Stomach smooth muscle (tissue), 2 donors: ENCODE data around the gene SREBF2.
"Not testable (repeated sequence)": the region's sequence is repeated elsewhere in the genome, so short reads cannot be mapped to it uniquely, and the experiment has no call there.

ENCODE experiments used
- H3K27ac ChIP-seq: one replicate; pipeline ENCODE4 v1.7.0; 2013; ENCODE audit warnings: mild to moderate bottlenecking, low read length, inconsistent platforms
- H3K27me3 ChIP-seq, 2 donors: one replicate each; pipeline ENCODE4 v1.7.0; 2013; ENCODE audit warnings: low read length in 2 of 2; ENCODE audit not compliant: insufficient read depth in 2 of 2, control insufficient read depth in 1 of 2
- H3K36me3 ChIP-seq, 2 donors: one replicate each; pipeline ENCODE4 v1.7.0; 2013; ENCODE audit warnings: low read length in 2 of 2; ENCODE audit not compliant: control insufficient read depth in 2 of 2, insufficient read depth in 2 of 2
- H3K4me1 ChIP-seq: one replicate; pipeline ENCODE4 v1.7.0; 2013; ENCODE audit warnings: low read length; ENCODE audit not compliant: control insufficient read depth, insufficient read depth
- H3K4me3 ChIP-seq, 2 donors: one replicate each; pipeline ENCODE4 v1.7.0; 2013; ENCODE audit warnings: low read length in 2 of 2
- H3K9ac ChIP-seq, 2 donors: one replicate each; pipeline ENCODE4 v1.7.0; 2013; ENCODE audit warnings: low read length in 2 of 2, mild to moderate bottlenecking in 1 of 2
- H3K9me3 ChIP-seq, 2 donors: one replicate each; pipeline ENCODE4 v1.7.0; 2013; ENCODE audit warnings: low read length in 2 of 2; ENCODE audit not compliant: control insufficient read depth in 2 of 2
- donor health status: healthy.
- donor health status: Pancreatic carcinoma.

The SREBF2 gene

DNA sequence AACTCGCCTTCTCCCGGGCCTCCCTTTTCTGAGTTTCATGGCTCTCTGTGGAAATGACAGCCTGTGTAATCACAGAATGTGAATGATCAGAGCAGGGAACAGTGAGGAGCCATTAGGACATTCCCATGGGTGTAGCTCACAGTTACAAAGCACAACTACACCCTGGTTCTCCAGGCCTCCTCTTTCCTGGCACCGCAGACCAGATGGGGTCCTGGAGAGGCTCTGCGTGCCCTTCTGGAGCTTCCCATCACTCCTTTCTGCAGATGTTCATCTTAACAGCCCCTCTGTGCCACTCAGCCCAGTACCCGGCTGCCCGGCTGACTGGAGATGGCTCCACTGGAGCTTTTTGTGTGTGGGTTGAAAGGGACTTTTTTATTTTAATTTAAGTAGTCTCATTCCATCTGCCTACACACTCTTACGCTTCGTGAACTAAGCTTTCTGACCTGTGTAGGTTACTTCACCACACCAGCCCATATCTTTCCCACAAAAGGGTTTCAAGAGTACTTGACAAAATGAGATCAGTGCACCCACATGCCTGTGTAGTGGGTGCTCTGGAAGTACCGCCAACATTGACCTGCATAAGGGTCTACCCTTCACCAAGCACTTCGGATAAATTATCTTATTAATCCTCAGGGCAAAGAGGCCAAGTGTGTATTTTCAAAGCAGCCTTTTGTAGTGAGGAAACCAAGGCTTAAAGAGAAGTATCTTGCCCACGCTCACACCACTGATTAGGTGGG is 29.8 kb downstream of the SREBF2 start:
- H3K4me1 ChIP-seq: peaks cover 19% of the 10 kb centered on the region
- H3K9me3 ChIP-seq: no peaks in the 10 kb centered on the region
- H3K4me3 ChIP-seq: peak overlapping the region; percentile 7 to 35
- H3K36me3 ChIP-seq: peaks cover 6% of the 10 kb centered on the region in 2 donors
- peak overlapping the region; percentile 39 to 64 for H3K9ac ChIP-seq
- H3K27me3 ChIP-seq: no peaks in the 10 kb centered on the region
- peak overlapping the region; percentile 82 for H3K27ac ChIP-seq

DNA sequence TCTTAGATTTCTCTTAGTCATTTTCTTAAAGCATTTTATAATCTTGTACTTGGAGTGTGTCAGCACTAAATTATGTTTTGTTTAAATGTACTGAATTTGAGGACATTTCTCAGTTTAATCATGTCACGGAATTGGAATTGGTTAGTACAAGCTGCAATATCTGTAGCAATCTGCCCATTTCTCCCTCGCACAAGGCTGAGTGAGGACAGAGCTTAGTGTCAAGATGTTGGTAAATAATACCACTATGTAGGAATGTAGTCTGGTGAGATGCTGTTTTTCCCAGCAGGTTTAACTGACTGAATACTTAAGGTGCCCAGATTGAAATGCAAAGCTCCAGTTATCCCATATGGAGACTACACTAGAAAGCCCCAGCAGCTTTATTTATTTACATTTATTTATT is 30.6 kb downstream of the SREBF2 start:
- H3K4me3 ChIP-seq: no peak overlapping the region
- no peaks in the 10 kb centered on the region for H3K9me3 ChIP-seq
- peak overlapping the region; percentile 82 for H3K27ac ChIP-seq
- no peaks in the 10 kb centered on the region for H3K27me3 ChIP-seq
- H3K36me3 ChIP-seq: peaks cover 11 to 12% of the 10 kb centered on the region in 2 donors
- peaks cover 19% of the 10 kb centered on the region for H3K4me1 ChIP-seq
- H3K9ac ChIP-seq: no peak overlapping the region

DNA sequence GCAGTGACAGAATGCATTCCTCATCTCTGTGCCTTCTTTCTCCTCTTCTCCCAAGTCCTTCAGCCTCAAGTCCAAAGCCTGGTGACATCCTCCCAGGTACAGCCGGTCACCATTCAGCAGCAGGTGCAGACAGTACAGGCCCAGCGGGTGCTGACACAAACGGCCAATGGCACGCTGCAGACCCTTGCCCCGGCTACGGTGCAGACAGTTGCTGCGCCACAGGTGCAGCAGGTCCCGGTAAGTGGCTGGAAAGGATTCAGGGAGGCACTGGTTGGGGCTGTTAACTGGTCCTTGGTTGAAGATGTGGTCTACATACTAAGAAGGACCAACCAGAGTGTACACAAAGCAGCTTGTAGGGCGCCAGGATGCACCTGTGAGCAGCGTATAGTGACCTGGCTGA is 35.7 kb downstream of the SREBF2 start:
- Histone ChIP-seq H3K4me1 (no peaks in the 10 kb centered on the region), H3K9me3 (no peaks in the 10 kb centered on the region), H3K4me3 (no peak overlapping the region), H3K27me3 (no peaks in the 10 kb centered on the region), H3K27ac (no peak overlapping the region), H3K36me3 (peaks cover 24 to 26% of the 10 kb centered on the region in 2 donors), H3K9ac (no peak overlapping the region)

DNA sequence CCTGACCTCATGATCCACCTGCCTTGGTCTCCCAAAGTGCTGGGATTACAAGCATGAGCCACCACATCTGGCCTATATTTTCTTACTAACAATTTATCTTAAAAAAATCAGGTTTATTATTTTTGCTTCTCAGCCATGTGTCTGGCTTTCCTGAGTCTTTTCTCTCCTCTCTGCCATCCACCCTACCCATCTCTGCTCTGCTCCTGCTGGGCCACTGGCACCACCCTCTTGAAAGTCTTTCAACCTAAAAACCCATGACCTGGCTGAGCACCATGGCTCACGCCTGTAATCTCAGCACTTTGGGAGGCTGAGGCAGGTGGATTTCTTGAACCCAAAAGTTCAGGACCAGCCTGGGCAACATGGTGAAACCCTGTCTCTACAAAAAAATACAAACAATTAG is 37.2 kb downstream of the SREBF2 start:
- not testable (repeated sequence) for H3K27me3 ChIP-seq, H3K4me1 ChIP-seq, H3K4me3 ChIP-seq, H3K9me3 ChIP-seq, H3K27ac ChIP-seq, H3K9ac ChIP-seq
- peaks cover 33 to 34% of the 10 kb centered on the region in 2 donors for H3K36me3 ChIP-seq

DNA sequence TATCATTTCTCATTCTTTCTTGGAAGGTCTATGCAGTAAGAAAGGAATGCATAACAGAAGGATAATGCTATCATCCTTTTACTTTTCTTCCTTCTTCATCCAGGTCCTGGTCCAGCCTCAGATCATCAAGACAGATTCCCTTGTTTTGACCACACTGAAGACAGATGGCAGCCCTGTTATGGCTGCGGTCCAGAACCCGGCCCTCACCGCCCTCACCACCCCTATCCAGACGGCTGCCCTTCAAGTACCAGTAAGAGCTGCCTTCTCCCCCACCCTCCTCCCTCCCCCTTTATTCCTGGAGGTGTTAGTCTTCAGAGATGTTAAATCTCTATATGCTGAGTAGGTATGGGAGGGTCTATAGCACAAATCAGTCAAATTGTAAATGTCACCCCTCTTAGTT is 37.9 kb downstream of the SREBF2 start:
- H3K9ac ChIP-seq: no peak overlapping the region
- no peak overlapping the region for H3K4me3 ChIP-seq
- H3K27ac ChIP-seq: no peak overlapping the region
- no peaks in the 10 kb centered on the region for H3K9me3 ChIP-seq
- H3K27me3 ChIP-seq: no peaks in the 10 kb centered on the region
- peaks cover 39% of the 10 kb centered on the region in 2 donors for H3K36me3 ChIP-seq
- no peaks in the 10 kb centered on the region for H3K4me1 ChIP-seq

DNA sequence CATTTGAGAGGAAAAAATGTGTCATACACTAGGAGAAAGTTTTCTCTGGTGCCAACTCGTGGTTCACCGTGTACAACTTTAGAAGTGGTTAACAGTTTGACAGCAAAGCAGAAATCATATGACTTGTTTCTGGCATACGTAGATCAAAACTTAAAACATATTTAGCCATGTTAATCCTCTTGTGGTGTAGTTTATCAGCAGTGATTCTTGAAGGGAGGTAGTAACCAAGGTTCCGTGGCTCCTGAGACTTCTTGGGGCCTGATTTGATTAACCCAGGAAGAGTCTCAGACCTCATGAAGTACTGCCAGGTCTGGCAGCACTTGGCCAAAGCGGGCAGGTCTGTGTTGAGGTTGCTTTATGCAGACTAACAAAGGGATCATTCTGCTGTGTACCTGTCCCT is 40.5 kb downstream of the SREBF2 start:
- Histone ChIP-seq H3K9ac (no peak overlapping the region), H3K36me3 (peaks cover 35 to 47% of the 10 kb centered on the region in 2 donors), H3K4me3 (no peak overlapping the region), H3K9me3 (no peaks in the 10 kb centered on the region), H3K27ac (no peak overlapping the region), H3K4me1 (no peaks in the 10 kb centered on the region), H3K27me3 (no peaks in the 10 kb centered on the region)

DNA sequence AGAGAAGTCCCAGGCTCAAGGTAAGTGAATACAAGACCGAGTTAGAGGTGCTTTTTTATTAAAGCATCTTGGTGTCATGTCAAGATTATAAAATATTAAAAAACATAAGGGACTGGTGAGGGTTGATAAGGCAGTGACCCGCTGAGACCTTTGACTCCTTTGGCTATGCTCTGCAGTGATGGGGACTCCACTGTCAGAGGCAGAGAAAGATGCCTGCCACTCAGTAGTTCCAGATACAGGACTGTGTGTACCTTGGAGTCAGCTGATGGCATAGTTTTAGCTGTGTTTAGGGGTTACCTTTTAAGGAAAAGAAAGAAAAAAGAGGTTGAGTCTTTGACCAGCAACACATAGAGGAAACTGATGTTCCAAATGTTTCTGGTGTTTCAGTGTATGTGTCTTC is 41.2 kb downstream of the SREBF2 start:
- no peak overlapping the region for H3K4me3 ChIP-seq
- no peaks in the 10 kb centered on the region for H3K27me3 ChIP-seq
- no peak overlapping the region for H3K27ac ChIP-seq
- H3K36me3 ChIP-seq: peaks cover 34 to 49% of the 10 kb centered on the region in 2 donors
- H3K9me3 ChIP-seq: no peaks in the 10 kb centered on the region
- H3K9ac ChIP-seq: no peak overlapping the region
- no peaks in the 10 kb centered on the region for H3K4me1 ChIP-seq

DNA sequence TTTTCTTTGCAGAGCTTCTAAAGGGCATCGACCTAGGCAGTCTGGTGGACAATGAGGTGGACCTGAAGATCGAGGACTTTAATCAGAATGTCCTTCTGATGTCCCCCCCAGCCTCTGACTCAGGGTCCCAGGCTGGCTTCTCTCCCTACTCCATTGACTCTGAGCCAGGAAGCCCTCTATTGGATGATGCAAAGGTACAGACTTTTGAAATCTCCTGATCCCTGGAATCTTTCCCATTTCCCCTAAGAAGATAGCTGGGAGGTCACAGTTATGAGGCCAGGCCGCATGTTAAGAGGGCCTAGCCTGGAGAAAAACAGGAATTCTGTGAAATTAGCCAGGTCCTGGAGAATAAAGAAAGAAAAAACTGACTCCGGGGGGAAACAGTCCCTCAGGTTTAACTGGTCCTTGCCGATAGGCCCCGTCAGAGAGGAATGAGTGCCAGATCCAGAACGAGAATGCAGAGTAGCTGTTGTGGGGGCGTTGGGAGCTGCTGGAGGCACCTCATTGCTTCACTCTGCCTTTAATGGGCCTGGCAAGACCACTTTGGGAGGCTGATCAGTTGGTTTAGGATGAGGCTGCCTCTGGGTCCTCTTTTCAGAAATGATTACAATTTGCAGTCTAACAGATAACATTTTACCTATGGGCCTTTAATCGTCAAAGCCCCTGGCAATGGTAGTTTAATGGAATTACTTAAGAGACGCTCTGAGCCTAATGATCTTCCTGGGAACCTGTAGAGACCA is 42.8 kb downstream of the SREBF2 start:
- H3K4me1 ChIP-seq: no peaks in the 10 kb centered on the region
- H3K36me3 ChIP-seq: peaks cover 34 to 55% of the 10 kb centered on the region in 2 donors
- no peaks in the 10 kb centered on the region for H3K27me3 ChIP-seq
- no peak overlapping the region for H3K4me3 ChIP-seq
- no peak overlapping the region for H3K9ac ChIP-seq
- H3K27ac ChIP-seq: no peak overlapping the region
- no peaks in the 10 kb centered on the region for H3K9me3 ChIP-seq

DNA sequence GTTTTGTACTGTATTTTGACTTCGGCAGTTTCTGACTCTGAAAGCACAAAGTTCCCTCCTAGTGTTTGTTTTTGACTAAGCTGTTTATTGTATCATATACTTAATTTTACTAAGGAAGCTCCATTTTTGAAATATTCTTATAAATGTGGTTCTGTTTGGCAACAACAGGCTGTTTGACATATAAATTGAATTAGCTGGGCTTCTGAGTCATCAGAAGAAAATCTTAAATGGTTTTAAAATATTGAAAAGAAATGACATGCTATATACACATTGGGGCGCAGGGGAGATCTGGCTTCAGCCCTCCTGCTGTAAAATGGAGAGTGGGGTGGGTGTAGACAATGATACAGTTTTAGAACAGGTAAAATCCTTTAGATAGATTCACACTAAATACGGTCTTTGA is 43.4 kb downstream of the SREBF2 start:
- no peaks in the 10 kb centered on the region for H3K27me3 ChIP-seq
- peaks cover 34 to 55% of the 10 kb centered on the region in 2 donors for H3K36me3 ChIP-seq
- no peaks in the 10 kb centered on the region for H3K4me1 ChIP-seq
- H3K9ac ChIP-seq: no peak overlapping the region
- no peak overlapping the region for H3K27ac ChIP-seq
- H3K9me3 ChIP-seq: no peaks in the 10 kb centered on the region
- no peak overlapping the region for H3K4me3 ChIP-seq

DNA sequence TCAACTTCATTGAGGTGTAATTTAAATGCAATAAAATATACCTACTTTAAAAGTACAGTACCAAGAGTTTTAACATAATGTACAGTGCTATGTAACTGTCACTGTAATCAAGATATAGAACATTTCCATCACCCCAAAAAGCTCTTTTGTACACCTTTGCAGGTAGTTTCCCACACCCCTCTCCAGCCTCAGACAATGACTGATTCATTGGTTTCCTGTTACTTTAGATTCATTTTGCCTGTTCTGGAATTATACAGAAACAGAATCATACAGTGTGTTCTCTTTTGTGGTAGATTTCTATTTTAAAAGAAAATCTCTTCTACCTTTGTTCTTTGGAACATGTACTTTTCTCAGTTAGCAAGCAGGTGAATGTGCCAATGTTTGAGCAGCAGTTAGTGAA is 43.8 kb downstream of the SREBF2 start:
- no peaks in the 10 kb centered on the region for H3K4me1 ChIP-seq
- H3K27ac ChIP-seq: no peak overlapping the region
- peaks cover 36 to 59% of the 10 kb centered on the region in 2 donors for H3K36me3 ChIP-seq
- no peaks in the 10 kb centered on the region for H3K9me3 ChIP-seq
- no peak overlapping the region for H3K9ac ChIP-seq
- H3K4me3 ChIP-seq: no peak overlapping the region
- no peaks in the 10 kb centered on the region for H3K27me3 ChIP-seq

DNA sequence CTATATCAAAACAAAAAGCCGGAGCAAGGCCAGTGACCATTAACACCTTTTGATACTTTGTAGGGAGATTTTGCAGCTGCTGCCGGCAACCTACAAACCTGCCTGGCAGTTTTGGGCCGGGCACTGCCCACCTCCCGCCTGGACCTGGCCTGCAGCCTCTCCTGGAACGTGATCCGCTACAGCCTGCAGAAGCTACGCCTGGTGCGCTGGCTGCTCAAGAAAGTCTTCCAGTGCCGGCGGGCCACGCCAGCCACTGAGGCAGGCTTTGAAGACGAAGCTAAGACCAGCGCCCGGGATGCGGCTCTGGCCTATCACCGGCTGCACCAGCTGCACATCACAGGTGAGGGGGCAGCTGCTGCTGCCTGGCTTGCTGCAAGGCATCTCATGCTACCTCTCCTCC is 47.7 kb downstream of the SREBF2 start:
- H3K9me3 ChIP-seq: no peaks in the 10 kb centered on the region
- H3K27me3 ChIP-seq: no peaks in the 10 kb centered on the region
- peaks cover 53 to 76% of the 10 kb centered on the region in 2 donors for H3K36me3 ChIP-seq
- no peak overlapping the region for H3K27ac ChIP-seq
- no peak overlapping the region for H3K9ac ChIP-seq
- H3K4me1 ChIP-seq: no peaks in the 10 kb centered on the region
- no peak overlapping the region for H3K4me3 ChIP-seq
